MV-4-11 (cell line): Measurements from ENCODE around the gene DOCK2.

ENCODE experiments used
- DNase-seq: peaks from one replicate; lab custom pipeline; 2025; lab: John Stamatoyannopoulos, UW

The DOCK2 gene

DNA sequence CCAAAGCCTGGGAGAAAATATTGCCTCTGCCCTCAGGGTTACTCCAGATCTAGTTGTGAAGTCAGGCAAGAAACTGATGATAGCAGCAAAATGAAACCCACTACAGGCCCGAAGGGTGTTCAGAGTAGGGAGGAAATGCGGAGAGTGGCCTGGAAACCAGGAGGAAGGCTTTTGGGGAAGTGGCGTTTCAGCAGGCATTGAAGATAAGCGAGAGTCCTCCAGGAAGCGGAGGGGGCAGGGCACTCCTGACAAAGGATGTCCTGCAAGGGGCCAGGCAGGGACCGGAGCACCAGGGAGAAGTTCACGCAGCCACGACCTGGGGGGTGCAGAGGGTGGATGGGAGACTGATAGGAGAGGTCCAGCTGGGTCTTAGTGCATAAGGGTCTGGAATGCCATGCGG, 460.9 kb downstream of the DOCK2 start:
- peak; percentile 59 for DNase-seq

DNA sequence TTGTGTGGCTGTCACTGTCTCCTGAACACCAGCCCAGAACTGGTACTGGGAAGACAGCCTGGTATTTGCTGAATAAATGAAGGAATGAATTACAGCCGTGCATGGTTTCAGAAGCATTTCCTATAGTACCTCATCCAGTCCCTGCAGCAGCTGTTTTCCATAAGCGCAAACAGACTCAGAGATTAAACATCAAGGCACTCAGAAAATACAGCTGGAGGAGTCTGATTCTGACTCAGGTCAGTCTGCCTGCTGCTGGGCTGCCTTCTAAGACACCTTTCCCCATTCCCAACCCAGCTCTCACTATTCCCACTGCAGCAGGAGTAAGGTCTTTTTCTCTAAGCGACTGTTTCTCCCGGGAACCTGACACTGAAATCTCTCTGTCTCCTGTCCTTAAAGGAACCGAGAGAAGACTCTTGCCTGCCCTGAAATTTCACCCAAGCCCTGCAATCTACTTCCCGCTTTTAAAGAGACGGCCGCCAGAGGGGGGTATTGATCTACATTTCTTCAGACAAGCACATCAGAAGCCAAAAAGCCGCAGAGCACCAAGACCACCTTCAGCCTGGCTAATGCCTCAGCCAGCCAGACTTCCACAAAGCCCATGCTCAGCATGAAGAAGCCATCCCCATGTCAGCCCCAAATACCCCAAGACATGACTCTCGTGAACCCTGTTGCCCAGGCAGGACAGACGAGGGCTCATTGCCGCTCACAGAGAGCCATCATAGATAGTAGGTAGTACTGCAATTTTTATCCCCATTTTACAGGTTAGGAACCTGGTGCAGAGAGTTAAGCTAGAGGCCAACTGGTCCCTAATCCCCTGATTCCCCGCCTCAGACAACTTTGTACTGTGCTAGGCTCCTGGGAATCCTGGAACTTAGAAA, 463.2 kb downstream of the DOCK2 start:
- DNase-seq = peak; percentile 72

- no peak for DNase-seq
Observed at GRCh38 chr5:170103447-170103846, 466.4 kb downstream of the DOCK2 start.

- no peak for DNase-seq
Observed at GRCh38 chr5:170104299-170104698, 467.2 kb downstream of the DOCK2 start.

DNA sequence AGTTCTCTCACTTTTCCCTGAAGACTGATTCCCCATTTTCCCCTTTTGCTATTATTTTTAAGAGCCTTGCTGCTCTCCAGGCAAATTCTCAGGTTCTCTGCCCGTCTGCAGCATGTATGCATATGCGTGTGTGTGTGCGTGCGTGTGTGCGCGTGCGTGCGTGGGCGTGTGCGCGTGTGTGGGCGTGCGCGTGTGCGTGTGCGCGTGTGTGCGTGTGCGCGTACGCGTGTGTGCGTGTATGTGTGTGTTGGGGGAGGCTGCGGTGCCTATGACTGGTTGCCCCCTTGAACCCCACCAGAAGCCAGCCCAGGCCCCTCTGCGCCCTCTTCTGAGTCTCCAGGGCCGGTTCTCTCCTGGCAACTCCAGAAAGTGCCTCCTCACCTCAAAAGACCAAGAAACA, 467.6 kb downstream of the DOCK2 start:
- no peak for DNase-seq

DNA sequence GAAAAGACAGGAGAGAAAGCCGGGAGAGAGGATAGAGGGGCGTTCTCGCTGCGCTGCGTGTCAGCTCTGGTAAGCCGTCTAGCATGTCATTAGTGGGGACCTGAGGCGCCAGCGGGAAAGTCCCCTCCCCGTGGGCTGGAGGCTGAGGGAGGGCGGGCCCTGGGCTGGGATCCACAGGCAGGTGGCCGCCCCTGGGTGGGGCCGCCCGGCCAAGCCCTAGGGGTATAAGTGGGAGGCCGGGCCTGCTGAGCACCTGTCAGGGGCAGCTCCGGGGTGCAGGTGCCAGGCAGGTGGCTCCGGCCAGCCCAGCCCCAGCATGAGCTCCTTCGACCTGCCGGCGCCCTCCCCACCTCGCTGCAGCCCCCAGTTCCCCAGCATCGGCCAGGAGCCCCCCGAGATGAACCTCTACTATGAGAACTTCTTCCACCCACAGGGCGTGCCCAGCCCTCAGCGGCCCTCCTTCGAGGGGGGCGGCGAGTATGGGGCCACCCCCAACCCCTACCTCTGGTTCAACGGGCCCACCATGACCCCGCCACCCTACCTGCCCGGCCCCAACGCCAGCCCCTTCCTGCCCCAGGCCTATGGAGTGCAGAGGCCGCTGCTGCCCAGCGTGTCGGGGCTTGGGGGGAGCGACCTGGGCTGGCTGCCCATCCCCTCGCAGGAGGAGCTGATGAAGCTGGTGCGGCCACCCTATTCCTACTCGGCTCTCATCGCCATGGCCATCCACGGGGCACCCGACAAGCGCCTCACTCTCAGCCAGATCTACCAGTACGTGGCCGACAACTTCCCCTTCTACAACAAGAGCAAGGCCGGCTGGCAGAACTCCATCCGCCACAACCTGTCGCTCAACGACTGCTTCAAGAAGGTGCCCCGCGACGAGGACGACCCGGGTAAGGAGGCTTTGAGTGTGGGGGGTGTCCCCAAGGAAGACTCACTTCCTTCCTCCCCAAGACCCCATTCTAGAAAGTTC, 468.9 kb downstream of the DOCK2 start, which contains the start of gene FOXI1:
Gene FOXI1, plus strand, starts transcription at position 256 of the 970 bp plus-strand sequence. Its CDS starts 61 bp downstream, at position 317.
- peak; percentile 32 for DNase-seq

- DNase-seq = no peak
Observed at GRCh38 chr5:170107674-170108073, 470.6 kb downstream of the DOCK2 start.

DNA sequence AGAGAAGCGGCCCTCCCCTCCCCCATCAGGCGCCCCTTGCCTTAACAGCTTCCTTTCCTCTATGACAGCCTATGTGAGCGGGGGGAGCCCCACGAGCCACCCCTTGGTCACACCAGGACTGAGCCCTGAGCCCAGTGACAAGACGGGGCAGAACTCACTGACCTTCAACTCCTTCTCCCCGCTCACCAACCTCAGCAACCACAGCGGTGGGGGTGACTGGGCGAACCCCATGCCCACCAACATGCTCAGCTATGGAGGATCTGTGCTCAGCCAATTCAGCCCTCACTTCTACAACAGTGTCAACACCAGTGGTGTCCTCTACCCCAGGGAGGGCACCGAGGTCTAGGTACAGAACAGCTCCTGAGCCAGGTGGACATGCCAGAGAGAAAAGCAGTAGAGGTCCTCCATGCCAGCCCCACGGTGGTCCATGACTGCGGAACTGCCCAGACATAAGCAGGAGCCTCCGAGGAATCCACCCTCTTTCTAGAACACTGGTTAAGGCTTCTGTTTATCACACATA, 471.3 kb downstream of the DOCK2 start:
- DNase-seq = no peak

GRCh38 chr5:170109059-170110031, 472.3 kb downstream of the DOCK2 start:
- no peak for DNase-seq

DNA sequence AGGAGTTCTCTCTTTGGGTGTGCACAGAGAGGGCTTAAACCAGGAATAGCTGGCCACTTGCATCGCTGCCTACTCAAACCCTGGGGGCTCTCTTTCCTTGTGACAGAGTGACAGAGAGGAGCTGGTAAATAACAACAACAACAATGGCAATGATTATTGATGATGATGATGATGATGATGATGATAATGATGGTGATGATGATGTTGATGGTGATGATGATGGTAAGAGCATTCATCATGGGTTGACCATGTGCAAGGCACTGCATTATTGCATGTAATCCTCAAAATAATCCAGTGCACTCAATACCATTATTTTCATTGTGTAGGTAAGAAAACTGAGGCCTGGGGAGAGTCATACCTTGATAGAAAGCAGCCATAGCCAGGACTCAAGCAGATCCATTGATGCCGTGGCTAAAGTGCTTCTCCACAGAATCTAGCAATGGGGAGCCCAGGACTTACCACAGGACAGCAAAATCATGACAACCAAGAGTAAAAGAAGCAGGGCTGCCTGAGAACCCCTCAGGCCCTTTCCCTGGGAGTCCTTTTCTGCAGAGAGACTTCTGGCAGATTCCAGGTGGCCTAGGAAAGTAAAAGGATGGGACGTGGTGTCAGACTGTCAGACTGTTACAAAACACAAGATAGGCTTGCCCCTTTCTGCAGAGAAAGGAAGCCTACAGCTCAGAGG, 473.5 kb downstream of the DOCK2 start:
- no peak for DNase-seq

GRCh38 chr5:170111088-170111785, 474.2 kb downstream of the DOCK2 start:
- DNase-seq = no peak

GRCh38 chr5:170112876-170113521, 475.9 kb downstream of the DOCK2 start:
- DNase-seq = no peak

DNA sequence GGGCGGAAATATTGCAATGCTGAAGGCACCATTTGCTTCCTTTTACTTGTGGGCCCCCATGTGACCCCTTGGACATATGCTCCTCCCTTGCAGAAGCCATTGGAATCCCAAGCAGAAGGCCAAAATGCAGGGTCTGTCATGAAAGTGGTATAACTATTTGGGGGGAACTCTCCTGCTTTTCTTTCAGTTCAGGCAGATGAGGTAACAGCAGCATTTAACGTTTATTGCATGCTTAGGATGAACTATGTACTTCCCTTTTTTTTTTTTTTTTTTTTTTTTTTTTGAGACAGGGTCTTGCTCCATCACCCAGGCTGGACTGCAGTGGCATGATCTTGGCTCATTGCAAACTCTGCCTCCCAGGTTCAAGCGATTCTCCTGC, 476.4 kb downstream of the DOCK2 start:
- peak; percentile 74 for DNase-seq

GRCh38 chr5:170114271-170114670, 477.2 kb downstream of the DOCK2 start:
- no peak for DNase-seq

DNA sequence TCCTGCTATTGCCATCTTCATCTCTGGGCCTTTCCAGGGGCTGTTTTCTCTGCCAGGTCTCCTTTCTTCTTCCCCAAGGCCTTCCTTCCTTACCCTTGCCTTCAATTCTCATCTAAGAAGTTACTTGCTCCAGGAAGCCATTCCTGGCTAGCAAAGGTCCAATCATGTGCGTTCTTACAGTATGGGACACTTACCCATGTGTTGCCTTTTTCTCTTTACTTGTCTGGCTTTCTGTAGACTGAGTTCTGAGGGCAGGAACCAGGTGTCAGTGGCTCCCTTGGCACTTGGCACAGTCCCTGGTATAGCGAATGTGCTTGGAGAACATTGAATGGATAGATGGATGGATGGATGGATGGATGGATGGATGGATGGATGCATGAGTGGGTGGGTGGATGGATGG, 478.9 kb downstream of the DOCK2 start:
- DNase-seq = no peak

- DNase-seq = no peak
Observed at GRCh38 chr5:170117736-170118135, 480.7 kb downstream of the DOCK2 start.

GRCh38 chr5:170120576-170120975, 483.5 kb downstream of the DOCK2 start:
- DNase-seq = no peak

GRCh38 chr5:170121321-170121720, 484.2 kb downstream of the DOCK2 start:
- no peak for DNase-seq

DNA sequence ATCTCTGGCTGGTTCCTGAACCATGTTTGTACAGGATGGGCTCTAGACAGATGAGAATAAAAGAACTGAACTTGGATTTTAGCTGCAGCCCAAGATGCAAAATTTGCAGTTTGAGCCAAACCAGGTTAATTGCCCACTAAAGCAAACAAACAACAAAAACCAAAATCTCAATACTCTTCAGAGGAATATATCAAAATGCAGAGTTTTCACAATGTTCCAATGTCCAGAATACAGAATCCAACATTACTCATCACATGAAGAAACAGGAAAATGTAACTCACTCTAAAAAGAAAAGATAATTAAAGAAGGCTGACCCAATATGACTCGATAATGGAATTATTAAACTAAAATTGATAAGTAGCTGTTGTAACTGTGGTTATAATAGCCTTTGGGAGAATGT, 489.0 kb downstream of the DOCK2 start:
- DNase-seq = no peak

DNA sequence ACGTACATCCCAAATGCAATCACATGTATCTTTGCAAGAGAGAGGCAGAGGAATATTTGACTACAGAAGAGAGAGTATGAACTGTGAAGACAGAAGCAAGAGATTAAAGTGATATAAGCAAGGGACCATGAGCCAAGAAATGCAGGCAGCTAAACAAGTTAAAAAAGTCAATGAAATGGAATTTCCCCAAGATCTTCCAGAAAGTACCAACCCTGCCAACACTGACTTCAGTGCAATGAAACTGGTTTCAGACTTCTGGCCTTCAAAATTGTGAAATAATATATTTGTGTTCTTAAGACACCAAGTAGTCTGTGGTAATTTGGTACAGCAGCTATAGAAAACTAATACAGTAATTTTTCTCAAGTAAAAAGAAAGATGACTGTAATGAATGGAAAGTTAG, 489.6 kb downstream of the DOCK2 start:
- DNase-seq = no peak
